ENCODE results near the gene PERM1. TPM values are rescaled to one million over a fixed set of nuclear protein-coding genes. Genes with fewer than 3 reads are reported as not detected.

PERM1 gene
- total RNA-seq, 1 donor from 2014 or later: not detected

DNA sequence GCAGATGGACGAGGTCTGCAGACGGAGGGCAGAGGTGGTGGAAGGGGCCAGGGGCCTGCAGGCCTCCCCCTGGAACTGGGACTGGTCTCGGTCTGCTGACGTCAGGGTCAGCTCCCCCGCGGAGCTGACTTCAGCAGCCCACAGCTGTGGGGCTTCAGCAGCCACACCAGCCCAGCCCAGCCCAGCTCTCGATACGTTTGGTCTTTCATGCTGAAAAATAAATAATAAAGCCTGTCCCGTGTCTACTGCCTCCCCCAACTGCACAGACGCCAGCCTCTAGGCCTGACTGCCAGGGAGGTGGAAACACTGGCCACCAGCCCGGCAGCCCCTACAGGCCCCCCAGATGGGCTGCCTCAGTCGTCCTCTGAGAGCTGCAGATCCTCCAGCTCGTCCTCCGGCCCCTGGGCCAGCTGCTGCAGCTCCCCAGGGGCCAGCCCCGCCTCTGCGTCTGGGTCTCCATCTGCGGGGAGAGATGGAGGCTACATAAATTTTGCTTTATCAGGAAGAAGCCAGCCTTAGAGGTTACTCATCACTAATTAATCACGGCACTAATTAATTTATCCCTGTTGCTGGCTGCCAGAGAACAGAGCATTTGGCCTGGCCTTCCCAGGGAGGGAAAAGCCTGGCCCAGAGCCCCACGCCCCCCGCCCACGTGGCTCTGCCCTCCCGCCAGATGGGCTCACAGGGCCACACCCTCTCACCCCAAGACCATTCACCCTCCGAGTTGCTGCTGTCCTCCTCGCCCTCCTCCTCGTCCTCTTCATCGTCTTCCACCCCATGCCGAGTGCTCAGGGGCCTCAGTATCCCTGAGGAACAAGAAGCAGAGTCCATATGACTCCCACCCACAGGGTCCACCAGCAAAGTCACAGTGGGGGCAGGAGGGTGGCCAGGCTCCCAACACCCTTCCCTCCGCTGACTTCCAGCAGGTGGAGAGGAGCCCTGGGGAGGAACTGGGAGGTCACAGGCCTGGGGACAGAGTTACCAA lies 37.3 kb downstream of the PERM1 start:
- FAIRE-seq: no peak
- H3K36me3 ChIP-seq (ENCODE audit: control insufficient read depth, insufficient read depth, low read length): peaks cover 21% of the 10 kb centered on the region
- peaks cover 14% of the 10 kb centered on the region for H3K27me3 ChIP-seq (ENCODE audit: control insufficient read depth, insufficient read depth, low read length)
- TF ChIP-seq, protein P1, sequence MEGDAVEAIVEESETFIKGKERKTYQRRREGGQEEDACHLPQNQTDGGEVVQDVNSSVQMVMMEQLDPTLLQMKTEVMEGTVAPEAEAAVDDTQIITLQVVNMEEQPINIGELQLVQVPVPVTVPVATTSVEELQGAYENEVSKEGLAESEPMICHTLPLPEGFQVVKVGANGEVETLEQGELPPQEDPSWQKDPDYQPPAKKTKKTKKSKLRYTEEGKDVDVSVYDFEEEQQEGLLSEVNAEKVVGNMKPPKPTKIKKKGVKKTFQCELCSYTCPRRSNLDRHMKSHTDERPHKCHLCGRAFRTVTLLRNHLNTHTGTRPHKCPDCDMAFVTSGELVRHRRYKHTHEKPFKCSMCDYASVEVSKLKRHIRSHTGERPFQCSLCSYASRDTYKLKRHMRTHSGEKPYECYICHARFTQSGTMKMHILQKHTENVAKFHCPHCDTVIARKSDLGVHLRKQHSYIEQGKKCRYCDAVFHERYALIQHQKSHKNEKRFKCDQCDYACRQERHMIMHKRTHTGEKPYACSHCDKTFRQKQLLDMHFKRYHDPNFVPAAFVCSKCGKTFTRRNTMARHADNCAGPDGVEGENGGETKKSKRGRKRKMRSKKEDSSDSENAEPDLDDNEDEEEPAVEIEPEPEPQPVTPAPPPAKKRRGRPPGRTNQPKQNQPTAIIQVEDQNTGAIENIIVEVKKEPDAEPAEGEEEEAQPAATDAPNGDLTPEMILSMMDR (IDR thresholded peaks at IDR 0.05; ENCODE audit: insufficient read depth, low read length, severe bottlenecking): no peak
- no peak overlapping the region for H3K4me3 ChIP-seq (ENCODE audit: low read depth, low read length)
- DNase-seq (ENCODE audit: low read depth): no peak

DNA sequence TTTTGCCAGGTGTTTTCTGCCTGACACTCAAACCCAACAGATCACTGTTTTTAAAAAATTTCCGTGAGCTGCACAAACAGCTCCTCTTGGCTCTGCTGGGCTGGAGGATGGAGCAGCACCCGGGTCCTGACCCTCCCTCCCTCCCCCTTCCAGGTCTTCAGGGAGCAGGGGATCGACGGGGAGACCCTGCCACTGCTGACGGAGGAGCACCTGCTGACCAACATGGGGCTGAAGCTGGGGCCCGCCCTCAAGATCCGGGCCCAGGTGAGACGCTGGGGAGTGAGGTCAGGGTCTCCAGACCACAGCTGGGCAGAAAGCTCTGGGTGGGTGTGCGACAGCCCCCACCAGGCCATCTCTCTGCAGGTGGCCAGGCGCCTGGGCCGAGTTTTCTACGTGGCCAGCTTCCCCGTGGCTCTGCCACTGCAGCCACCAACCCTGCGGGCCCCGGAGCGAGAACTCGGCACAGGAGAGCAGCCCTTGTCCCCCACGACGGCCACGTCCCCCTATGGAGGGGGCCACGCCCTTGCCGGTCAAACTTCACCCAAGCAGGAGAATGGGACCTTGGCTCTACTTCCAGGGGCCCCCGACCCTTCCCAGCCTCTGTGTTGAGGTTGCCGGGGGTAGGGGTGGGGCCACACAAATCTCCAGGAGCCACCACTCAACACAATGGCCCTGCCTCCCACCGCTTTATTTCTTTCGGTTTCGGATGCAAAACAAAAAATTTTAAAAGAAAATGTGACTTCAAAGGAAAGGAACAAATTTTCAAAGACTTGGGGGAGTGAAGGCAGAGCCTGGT lies 38.1 kb downstream of the PERM1 start:
- TF ChIP-seq, protein P1 (IDR thresholded peaks at IDR 0.05; ENCODE audit: insufficient read depth, low read length, severe bottlenecking): no peak
- H3K36me3 ChIP-seq (ENCODE audit: control insufficient read depth, insufficient read depth, low read length): peaks cover 13% of the 10 kb centered on the region

DNA sequence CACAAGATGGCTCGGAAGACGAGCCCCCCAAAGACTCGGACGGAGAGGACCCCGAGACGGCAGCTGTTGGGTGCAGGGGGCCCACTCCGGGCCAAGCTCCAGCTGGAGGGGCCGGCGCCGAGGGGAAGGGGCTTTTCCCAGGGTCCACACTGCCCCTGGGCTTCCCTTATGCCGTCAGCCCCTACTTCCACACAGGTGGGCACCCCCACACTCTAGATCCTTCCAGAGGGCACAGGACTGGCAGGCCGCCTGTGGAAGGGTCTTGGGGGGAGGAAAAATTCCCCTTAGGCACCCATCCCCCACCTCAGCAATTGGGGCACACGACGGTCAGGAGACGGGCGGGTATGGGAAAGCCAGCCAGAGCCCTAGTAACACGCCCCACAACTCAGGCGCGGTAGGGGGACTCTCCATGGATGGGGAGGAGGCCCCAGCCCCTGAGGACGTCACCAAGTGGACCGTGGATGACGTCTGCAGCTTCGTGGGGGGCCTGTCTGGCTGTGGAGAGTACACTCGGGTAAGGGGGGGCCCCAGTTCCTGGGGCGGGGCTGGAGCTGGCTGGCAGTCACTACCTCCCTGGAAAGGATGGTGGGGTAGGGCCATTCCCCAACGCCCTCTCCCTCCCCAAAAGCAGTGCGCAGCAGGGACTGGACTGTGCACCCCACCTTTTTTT lies 38.9 kb downstream of the PERM1 start:
- TF ChIP-seq, protein P1 (IDR thresholded peaks at IDR 0.05; ENCODE audit: insufficient read depth, low read length, severe bottlenecking): no peak
- peaks cover 9% of the 10 kb centered on the region for H3K36me3 ChIP-seq (ENCODE audit: control insufficient read depth, insufficient read depth, low read length)
- DNase-seq (ENCODE audit: low read depth) (no peak), FAIRE-seq (no peak)
- no peak overlapping the region for H3K4me3 ChIP-seq (ENCODE audit: low read depth, low read length)
- peaks cover 16% of the 10 kb centered on the region for H3K27me3 ChIP-seq (ENCODE audit: control insufficient read depth, insufficient read depth, low read length)

More for the DNA sequence above, 38.1 kb downstream of the PERM1 start:
- Histone ChIP-seq H3K27me3 (ENCODE audit: control insufficient read depth, insufficient read depth, low read length) (peaks cover 16% of the 10 kb centered on the region), H3K4me3 (ENCODE audit: low read depth, low read length) (no peak overlapping the region)
- no peak for FAIRE-seq
- DNase-seq (ENCODE audit: low read depth): no peak

DNA sequence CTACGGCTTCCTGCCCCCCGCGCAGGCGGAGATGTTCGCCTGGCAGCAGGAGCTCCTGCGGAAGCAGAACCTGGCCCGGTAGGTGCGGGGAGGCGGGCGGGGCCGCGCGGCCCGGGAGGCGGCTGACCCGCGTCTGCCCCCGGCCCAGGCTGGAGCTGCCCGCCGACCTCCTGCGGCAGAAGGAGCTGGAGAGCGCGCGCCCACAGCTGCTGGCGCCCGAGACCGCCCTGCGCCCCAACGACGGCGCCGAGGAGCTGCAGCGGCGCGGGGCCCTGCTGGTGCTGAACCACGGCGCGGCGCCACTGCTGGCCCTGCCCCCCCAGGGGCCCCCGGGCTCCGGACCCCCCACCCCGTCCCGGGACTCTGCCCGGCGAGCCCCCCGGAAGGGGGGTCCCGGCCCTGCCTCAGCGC lies 39.5 kb downstream of the PERM1 start:
- peaks cover 4% of the 10 kb centered on the region for H3K36me3 ChIP-seq (ENCODE audit: control insufficient read depth, insufficient read depth, low read length)
- FAIRE-seq (no peak), DNase-seq (ENCODE audit: low read depth) (no peak)
- no peak overlapping the region for H3K4me3 ChIP-seq (ENCODE audit: low read depth, low read length)
- TF ChIP-seq, protein P1 (IDR thresholded peaks at IDR 0.05; ENCODE audit: insufficient read depth, low read length, severe bottlenecking): no peak
- peaks cover 16% of the 10 kb centered on the region for H3K27me3 ChIP-seq (ENCODE audit: control insufficient read depth, insufficient read depth, low read length)

DNA sequence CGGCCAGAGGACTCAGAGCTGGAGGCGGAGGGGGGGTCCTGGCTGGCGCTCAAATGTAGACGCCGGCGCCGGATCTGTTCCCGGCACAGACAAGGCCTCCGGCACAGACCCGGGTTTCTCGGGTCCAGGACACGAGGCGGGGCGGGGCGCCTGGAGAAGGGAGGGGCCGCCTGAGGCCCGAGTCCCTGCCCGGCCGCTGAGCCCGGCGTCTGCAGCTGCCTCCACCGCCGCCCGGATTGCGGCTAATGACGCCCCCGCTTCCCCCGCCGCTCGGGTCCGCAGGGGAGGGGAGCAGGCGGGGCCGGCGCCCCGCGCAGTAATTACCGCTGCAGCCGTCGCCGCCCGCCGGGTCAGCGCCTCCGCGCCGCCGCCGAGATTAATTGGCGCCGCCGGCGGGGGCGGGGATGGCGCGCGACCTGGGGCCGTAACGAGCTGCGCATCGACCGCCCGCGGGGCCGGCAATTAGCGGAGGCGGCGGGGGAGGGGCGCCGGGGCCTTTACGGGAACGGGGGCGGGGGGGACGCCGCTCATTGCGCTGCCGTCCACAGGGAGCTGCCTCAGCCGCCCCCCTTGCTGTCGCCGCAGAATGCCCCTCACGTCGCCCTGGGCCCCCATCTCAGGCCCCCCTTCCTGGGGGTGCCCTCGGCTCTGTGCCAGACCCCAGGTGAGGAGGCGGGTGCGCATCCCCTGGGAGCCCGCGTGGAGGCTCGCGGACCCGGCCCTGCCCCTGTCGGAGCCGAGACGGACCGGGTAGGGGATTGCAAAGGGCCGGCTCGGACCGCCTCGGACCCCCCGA lies 40.1 kb downstream of the PERM1 start:
- FAIRE-seq (no peak), DNase-seq (ENCODE audit: low read depth) (no peak)
- peaks cover 1% of the 10 kb centered on the region for H3K36me3 ChIP-seq (ENCODE audit: control insufficient read depth, insufficient read depth, low read length)
- H3K4me3 ChIP-seq (ENCODE audit: low read depth, low read length): peak overlapping the region; percentile 7
- TF ChIP-seq, protein P1 (IDR thresholded peaks at IDR 0.05; ENCODE audit: insufficient read depth, low read length, severe bottlenecking): no peak
- H3K27me3 ChIP-seq (ENCODE audit: control insufficient read depth, insufficient read depth, low read length): peaks cover 16% of the 10 kb centered on the region

Measured in bronchial epithelial cell (primary cell).